Measurements from ENCODE around the gene LHFPL3.

LHFPL3 gene

DNA sequence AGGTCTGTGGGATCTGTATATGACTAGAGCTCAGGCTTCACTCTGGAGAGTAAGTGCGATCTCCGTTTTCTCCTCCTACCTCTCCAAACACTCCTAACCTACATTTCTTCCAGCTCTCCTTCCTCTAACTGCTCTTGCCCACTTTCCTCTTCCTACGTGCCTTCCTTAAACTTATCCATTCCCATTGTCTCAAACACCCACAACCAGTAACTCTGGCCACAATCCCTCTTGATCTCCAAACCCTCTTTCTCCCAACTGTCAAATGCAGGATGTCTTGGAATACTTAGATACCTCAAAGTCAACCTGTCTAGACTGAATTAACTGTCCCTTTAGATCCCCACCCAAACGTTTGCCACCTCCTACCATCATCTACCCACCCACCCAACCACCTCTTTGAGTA is 471.9 kb downstream of the LHFPL3 start:
- DNase-seq (ENCODE audit: low spot score): no peak

GRCh38 chr7:104801022-104801421 is 472.6 kb downstream of the LHFPL3 start:
- DNase-seq (ENCODE audit: low spot score): no peak

GRCh38 chr7:104803931-104804330 is 475.5 kb downstream of the LHFPL3 start:
- DNase-seq (ENCODE audit: low spot score): no peak

- no peak for DNase-seq (ENCODE audit: low spot score)
Observed at GRCh38 chr7:104804696-104805095, 476.3 kb downstream of the LHFPL3 start.

- no peak for DNase-seq (ENCODE audit: low spot score)
Observed at GRCh38 chr7:104805449-104806317, 477.3 kb downstream of the LHFPL3 start.

- no peak for DNase-seq (ENCODE audit: low spot score)
Observed at GRCh38 chr7:104807671-104808070, 479.3 kb downstream of the LHFPL3 start.

DNA sequence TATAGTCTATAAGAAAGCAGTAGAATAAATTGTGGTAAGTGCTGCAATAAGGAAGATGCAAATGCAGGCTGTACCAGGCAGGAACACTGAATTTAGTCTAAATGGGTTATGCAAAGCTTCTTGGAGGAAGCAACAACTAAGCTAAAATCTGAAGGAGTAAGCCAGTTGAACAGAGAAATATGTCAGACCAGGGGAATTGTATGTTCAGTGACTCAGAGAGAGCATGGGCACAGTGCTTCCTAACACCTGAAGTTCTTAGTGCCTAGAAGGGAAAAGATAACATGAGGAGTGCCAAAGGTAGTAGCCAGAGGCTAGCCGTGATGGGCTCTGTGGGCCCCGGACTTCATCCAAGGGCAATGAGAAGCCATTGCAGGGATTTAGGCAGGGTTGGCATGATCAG is 481.5 kb downstream of the LHFPL3 start:
- DNase-seq (ENCODE audit: low spot score): no peak

DNA sequence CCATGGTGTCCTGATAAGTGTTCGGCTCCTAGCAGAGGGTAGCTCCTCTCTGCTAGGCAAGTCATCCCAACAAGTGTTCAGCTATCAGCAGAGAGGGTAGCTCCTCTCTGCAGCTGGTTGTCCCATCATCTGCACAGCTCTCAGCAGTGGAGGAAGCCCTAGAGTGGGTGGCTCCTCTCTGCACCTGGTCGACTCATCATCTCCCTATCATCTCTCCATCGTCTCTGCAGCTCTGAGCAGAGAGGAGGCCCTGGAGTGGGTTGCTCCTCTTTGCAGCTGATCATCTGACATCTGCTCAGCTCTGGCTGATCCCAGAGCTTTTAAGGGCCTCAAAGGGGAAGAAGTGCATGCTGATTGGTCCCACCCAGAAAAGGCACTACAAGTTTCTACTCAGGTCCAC is 485.7 kb downstream of the LHFPL3 start:
- no peak for DNase-seq (ENCODE audit: low spot score)

DNA sequence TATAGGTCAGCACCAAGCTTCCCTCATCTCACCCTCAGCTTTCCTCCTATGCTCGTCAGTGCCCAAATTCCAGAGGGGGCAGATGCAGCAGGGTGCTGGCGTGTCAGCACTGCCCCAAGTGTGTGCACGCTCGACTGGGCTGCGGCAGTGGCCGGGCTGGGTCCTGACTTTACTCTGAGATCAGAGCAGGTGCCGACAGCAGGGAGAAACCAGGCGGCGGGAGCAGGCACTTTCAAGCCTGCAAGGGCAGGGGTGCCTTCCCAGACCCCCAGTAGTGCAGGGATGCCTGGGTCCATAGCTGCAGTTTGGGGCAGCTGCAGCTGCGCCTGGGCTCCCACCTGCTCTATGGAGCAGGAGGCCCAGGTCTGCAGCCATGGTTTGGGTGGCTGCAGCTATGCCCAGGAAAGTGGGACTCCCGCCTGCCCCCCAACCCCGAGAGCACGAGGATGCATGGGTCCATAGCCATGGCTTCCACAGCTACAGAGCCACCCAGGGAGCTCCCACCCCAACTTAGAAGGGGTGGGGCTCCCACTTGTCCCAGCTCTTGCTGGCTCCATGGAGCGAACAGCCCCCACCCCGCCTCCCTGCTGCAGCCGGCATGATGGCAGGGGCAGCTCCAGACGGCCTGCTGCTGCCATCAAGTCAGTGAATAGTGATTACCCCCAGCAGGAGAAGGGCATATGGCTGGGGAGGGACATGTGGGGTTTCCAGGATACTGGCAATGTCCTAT is 486.4 kb downstream of the LHFPL3 start:
- DNase-seq (ENCODE audit: low spot score): no peak

DNA sequence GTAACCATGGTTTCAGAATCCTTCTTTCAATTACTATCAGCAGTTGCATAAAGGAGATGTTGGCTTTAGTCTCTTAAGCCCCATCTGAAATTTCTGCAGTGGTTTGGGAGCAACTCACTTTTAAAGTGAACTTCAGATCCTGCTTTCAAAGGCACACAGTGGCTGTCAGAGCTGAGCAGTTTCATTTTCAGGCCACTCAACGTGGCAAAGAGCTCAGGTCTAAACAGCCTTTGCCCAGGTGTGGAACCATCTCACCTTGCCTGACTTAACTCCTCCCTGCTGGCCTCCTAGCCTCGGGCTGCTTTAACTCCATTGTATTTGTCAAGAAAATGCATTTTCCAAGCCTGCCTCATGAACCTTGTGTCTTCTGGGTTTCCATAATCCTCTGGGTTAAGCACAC is 488.1 kb downstream of the LHFPL3 start:
- DNase-seq (ENCODE audit: low spot score): no peak

DNA sequence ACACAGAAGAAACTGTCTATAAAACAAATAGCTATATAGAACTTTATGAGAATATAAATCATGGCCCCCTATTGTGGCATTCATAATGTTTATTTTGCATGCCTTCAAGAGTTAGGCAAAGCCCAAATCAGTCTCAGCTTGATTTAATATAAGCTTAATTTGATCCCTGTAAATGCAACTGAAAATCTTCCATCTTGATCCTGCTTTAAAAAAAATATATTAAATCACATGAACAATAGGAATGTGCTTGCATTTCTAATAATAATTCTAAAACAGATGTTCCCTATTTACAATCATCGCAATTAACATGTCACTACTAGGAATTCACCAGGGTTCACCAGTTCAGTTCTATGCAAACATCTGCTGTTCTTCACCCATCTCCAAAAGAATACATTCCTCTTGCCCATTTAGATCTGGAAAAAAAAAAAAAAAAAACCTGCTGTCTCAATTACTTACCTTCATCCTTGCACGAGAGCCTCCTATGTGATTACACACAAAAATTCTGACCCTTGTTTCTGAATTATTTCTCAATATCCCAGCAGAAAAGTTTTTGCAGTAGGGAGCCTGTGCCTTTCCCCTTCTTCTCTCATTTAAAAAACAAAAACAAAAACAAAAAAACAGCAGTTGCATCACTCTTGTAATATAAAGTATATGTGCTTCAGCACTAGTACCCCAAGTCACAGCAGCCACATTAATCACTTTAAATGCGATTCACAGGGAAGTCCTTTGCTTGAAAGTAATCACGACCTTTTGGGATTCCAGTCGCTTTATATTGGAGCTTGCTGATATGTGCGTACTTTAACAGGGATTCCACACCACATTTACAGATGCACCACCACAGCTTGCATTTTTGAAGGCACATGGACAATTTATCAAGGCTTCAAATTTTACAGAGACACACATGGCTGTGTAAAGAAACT is 490.8 kb downstream of the LHFPL3 start:
- DNase-seq (ENCODE audit: low spot score): no peak

DNA sequence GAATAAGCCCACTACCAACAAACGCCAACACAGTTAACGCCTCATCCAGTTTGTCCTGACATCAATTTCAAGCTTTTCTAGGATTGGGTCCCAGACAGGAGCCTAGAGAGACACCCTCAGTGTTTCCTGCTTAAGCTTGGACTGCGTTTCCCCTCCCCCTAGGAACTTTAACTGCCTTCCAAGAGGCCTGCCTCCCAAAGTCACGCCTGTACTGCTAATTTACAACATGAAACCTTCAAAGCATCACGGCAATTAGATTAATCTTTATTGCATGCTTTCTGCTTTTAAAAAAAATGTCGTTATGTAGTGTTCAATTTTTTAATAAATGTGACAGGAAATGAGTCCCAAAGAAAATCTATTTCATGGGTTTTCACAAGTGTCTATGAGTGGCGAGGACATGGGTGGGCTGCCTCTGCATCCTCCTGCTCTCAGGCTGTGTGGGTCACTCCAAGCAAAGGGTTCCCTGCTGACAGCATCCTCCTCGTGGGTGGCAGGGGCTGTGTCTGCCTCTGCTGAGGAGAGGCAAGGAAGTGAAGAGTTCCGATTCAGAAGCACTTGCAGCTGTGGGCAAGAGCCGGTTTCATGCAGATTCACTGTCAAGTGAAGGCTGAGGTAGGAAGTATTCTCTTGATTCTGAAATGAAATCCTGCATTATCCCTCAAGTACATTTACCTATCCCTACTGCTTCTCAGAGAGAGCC is 492.6 kb downstream of the LHFPL3 start:
- DNase-seq (ENCODE audit: low spot score): no peak

DNA sequence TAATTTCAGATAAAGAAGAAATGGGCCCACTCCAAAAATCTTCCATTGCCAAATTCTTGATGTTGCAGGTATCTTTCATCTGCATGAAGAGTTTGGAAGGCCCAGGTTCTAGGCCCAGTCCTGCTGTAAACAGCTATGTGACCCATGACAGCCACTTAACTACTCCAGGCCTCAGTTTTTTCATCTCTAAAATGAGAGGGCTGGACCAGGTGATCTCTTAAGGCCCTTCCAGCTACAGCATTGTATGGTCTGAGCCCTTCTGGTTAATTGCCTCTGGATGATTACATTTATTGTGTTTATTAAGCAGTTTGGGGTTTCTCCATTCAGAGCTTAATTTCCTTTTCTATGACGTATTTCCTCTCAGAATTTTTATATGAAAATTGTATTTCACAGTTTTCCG is 494.8 kb downstream of the LHFPL3 start:
- no peak for DNase-seq (ENCODE audit: low spot score)

DNA sequence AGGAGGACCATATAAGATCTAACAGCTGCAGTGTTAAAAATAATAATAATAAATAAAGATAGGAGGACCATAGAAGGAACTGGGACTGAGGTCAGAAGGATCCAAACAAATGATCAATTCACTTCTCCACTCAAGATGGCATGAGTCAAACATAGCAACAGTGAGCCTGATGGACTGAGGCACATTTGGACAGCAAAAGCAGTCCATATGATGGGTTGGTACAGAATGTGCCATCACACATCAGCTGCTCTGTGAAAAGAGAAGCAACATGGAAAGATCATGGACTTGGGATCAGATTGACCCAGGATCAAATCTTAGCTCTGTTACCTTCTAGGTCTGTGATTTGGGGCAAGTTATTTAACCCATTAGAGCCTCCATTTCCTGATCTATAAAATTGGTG is 496.7 kb downstream of the LHFPL3 start:
- DNase-seq (ENCODE audit: low spot score): no peak

DNA sequence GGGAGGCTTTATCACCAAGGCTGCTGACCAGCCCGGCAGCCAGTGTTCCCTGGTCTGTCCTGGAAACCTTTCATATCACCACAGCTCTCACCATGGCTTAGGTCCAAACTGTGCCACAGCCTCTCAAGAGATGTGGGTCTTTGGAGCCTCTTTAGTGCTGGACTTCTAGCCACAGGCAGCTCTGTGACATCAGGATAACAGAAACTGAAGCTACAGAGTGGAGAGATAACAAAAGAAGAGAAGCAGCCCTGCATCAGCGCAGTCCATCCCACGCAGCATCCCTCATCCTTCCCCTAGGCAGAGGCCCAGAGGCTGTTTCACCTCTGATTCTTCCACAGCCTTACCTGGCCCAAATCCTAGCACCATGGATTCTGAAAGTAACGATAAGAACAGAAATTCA is 497.7 kb downstream of the LHFPL3 start:
- DNase-seq (ENCODE audit: low spot score): no peak

DNA sequence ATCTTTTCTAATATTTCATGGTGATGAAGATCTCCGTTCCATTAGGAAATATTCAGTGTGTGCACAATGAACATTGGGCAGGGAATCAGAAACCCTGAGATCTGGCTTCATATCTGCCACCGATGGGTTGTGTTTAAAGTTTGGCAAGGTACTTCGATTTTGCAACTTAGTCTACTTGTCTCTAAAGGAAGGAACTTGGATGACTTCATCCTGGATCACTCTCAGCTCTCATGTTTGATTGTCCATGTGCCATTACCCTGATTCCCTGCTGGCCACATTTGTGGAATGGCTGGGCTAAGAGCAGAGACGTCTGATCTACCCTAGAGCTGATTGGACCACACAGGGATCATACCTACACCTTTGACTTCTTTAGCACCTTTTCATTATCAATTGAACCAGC is 508.6 kb downstream of the LHFPL3 start:
- no peak for DNase-seq (ENCODE audit: low spot score)

GRCh38 chr7:104838537-104839299 is 510.3 kb downstream of the LHFPL3 start:
- no peak for DNase-seq (ENCODE audit: low spot score)

DNA sequence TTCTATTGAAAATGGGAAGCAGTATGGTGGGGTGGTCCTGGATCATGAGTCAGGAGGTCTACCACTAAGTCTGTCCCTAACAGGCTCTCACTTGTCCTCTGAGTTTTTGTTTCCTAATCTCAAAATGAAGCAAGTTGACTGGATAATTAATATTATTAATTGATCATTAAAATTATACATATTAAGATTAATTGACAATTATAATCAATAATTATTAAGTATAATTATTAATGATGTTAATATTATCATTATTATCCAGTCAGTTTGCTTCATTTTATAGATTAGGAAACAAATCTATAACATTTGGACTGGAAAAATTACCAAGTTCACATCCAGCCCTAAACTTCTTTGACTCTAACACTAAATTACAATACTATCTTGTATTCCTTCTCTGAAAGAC is 511.4 kb downstream of the LHFPL3 start:
- DNase-seq (ENCODE audit: low spot score): no peak

- DNase-seq (ENCODE audit: low spot score): no peak
Observed at GRCh38 chr7:104841798-104842197, 513.4 kb downstream of the LHFPL3 start.

DNA sequence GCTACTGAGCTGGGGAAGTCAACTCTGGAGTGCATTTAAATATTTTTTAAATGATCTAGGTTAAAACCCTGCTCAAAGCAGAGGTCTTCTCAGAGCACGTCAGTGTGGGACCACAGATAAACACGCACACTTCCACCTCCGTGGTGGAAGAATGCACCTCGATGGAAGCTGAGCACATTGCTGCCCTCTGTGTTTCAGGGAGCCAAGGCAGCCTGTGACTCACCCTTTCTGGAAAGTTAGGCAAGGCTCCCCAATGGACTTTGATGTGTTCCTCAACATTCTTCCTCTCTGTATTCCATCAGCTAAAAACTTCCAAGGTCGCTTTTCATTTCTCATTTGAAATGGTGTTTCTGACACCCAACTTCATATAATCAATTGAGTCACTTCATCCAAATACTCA is 514.8 kb downstream of the LHFPL3 start:
- no peak for DNase-seq (ENCODE audit: low spot score)

DNA sequence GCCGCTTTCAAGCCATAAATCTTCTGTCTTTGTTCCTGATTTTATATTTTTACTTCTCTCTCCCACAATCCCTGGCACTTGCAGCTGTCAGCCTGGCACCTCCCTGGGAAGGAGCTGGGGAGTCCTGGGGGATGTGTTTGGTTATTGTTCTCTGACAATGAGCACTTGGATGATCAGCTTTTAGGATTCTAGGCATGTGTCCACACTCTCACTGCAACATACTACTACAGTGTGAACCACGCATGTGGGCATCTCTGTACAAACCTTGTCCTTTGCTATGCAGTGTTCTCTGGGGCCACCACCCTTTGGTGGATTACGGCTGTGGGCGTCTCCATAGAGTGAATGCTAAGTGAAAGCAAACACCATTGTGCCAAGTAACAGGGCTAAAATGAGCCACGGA is 517.2 kb downstream of the LHFPL3 start:
- DNase-seq (ENCODE audit: low spot score): no peak
